ENCODE data around the gene RASSF5.
"Not testable (repeated sequence)": the region's sequence is repeated elsewhere in the genome, so short reads cannot be mapped to it uniquely, and the experiment has no call there.

The RASSF5 gene

GRCh38 chr1:206566999-206567398, 59.7 kb downstream of the RASSF5 start:
- DNase-seq (ENCODE audit: low read depth in 2 of 2, low spot score in 1 of 2): no peak

DNA sequence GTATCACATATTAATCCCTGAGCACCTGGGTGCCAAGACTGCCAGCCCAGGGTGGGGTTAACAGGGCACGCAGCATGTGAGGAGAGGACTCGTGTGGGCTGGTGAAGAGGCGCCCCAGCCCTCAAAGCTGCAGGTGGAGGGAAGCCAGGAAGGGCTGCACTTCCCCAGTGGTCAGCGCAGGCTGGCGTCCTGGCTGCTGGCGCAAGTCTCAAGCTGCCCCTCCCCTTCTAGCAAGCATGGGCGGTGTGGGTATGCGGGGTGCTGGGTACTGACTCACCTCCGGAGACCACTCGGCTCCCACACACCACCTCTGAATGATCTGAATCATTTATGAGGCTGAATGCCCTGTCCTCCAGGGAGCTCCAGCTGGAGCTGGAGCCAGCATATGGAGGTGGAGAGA, 60.9 kb downstream of the RASSF5 start:
- no peak for DNase-seq (ENCODE audit: low read depth in 2 of 2, low spot score in 1 of 2)

- DNase-seq (ENCODE audit: low read depth in 2 of 2, low spot score in 1 of 2): no peak
Observed at GRCh38 chr1:206568779-206569352, 61.5 kb downstream of the RASSF5 start.

- DNase-seq (ENCODE audit: low read depth in 2 of 2, low spot score in 1 of 2): no peak
Observed at GRCh38 chr1:206569556-206569955, 62.2 kb downstream of the RASSF5 start.

DNA sequence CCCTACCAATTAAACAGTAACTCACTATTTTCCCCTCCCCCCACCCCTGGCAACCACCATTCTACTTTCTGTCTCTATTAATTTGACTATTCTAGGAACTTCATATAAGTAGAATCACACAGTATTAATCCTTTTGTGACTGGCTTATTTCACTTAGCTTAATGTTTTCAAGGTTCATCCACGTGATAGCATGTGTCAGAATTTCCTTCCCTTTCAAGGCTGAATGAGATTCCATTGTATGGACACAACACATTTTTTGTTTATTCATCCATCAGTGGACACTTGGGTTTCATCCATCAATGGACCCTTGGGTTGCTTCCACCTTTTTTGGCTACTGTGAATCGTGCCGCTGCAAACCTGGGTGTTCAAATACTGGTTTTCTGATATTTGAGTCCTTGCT, 63.2 kb downstream of the RASSF5 start:
- no peak for DNase-seq (ENCODE audit: low read depth in 2 of 2, low spot score in 1 of 2)

GRCh38 chr1:206572835-206573234, 65.5 kb downstream of the RASSF5 start:
- DNase-seq (ENCODE audit: low read depth in 2 of 2, low spot score in 1 of 2): no peak

- DNase-seq (ENCODE audit: low read depth in 2 of 2, low spot score in 1 of 2): no peak
Observed at GRCh38 chr1:206573319-206573718, 66.0 kb downstream of the RASSF5 start.

GRCh38 chr1:206573762-206574161, 66.4 kb downstream of the RASSF5 start:
- no peak for DNase-seq (ENCODE audit: low read depth in 2 of 2, low spot score in 1 of 2)

- no peak for DNase-seq (ENCODE audit: low read depth in 2 of 2, low spot score in 1 of 2)
Observed at GRCh38 chr1:206575165-206575893, 68.0 kb downstream of the RASSF5 start.

DNA sequence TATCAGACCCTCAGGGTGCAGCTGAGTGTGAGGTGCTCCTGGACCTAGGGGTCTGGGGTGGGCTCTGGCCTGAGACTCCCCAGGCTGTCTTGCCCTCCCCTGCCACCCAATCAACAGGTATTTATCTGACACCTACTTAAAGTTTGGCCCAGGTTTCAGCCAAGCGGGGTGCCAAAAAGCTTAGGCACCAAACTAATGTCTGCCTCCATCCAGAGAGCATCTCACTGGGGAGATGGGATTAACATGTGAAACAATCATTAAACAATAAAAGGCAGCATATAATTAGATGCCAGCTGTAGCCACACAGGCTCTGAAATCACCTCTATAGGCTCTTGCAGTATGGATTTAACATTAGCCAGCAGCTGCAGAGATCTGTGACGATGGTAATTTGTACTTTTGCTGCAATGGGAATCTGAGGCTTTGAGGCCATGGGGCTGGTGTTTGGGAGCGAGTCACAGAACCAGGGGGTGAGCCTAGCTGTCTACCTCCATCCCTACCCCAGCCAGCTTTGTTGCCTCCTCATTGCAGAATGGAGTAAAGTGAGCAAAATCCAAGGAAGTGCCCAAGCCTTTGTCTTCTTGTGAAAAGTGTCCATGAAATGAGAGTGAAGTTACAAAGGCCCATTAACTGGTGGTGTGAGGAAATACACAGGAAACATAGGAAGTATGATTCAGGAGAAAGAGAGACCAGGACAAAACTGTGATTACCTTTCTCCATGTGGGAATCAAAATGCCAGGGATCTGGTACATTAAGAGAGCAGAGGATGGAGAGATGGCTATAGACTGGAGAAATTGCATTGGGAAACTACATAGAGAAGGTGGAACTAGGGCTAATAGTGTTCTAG, 68.8 kb downstream of the RASSF5 start:
- no peak for DNase-seq (ENCODE audit: low read depth in 2 of 2, low spot score in 1 of 2)

DNA sequence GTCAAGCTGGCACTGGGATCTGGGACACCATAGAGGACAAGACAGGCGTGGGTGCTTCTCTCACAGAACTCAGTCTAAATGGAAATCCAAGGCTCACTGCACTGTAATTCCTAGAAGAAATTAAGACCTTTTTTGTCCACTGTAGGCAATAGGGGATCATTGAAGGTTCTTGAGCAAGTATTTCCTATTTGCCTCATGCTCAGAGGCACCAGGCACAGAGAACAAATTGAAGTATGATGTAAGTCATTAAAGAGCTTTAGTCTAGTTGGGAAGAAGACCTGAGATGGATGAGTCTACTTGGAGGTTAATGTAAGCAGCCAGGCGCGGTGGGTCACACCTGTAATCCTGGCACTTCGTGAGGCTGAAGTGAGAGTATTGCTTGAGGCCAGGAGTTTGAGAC, 70.3 kb downstream of the RASSF5 start:
- DNase-seq (ENCODE audit: low read depth in 2 of 2, low spot score in 1 of 2): no peak

DNA sequence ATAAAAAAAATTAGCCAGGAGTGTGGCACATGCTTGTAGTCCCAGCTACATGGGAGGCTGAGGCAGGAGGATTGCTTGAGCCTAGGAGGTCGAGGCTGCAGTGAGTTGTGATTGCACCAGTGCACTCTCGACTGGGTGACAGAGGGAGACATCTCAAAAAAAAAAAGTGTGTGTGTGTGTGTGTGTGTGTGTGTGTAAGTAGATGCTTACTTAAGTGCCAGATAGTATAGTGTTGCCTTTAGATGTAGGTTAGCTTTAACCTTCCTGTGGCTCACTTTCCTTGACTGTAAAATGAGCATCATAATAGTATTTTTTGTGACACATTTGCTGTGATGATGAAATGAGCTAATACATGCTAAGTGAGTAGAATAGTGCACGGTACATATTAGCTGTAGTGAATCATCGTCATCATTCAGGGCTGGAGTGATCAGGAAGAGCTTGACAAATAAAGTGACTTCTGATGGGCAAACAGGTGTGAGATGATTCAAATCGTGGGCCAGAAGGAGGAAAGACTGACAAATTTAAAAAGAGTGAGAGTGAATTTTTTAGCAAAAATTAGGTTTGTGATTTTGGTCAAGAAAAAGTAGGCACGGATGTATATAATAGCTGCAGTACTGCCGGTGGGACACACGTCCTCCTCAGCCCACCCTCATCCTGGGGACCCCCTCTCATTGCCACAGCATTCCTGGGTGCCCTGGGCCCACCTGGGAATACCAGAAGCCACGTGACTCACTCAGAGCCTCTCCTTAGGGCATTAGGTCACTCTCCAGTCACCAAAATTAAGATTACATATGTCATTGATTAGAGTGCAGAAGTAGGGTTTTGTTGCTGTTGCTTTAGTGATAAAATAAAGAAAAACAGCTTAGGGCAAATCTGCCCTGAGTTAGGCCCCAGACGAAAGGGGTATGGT, 71.0 kb downstream of the RASSF5 start:
- DNase-seq (ENCODE audit: low read depth in 2 of 2, low spot score in 1 of 2): no peak

DNA sequence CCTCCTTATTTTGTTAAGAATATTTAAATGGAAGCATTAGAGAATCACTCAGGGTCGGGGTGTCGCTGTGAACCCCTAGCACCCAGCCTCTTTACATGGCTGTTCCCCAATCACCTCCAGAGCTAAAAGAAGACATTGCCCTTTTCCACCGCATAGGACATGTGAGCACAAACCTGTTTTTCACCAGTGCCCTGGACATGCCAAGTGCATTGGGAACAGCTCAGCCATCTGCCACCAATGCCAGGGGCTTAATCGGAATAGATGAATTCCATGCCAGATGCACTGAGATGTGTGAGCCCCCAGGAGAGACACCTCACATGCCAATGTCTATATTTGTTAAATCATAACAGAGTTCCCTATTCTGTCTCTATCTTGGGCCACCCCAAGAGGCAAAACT, 71.6 kb downstream of the RASSF5 start:
- no peak for DNase-seq (ENCODE audit: low read depth in 2 of 2, low spot score in 1 of 2)

DNA sequence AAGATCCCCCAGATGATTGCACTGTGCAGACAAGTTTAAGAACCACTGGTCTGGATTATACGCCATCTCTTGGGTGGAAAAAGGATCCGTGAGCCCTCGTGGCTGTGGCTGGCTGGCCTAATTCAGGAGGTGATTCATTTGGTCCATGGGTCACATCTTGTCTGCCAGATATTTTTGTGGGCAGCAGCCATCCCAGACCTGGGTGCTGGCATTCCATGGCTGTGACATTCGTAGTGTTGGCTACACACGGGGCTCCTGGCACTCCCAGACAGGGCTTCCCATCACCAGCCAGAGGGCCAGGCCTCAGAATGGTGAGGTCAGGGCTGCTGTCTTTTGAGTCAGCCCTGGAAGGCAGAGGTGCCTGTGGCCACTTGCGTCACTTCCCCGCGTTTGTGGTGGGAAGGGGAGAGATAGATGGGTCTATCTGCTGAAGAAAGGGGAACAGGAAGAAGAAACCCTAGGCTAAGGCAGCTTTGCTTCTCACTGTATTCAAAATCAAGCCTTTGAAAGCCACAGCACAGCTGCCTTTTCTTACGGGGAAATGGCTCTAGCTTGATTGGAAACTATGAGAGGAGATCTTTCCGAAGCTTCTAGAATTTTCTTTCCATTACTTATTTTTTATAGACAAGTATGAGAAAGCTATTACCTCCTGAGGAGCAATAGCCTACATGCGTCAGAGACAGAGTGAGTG, 72.6 kb downstream of the RASSF5 start:
- peak; percentile 61 to 77 for DNase-seq (ENCODE audit: low read depth in 2 of 2, low spot score in 1 of 2)

DNA sequence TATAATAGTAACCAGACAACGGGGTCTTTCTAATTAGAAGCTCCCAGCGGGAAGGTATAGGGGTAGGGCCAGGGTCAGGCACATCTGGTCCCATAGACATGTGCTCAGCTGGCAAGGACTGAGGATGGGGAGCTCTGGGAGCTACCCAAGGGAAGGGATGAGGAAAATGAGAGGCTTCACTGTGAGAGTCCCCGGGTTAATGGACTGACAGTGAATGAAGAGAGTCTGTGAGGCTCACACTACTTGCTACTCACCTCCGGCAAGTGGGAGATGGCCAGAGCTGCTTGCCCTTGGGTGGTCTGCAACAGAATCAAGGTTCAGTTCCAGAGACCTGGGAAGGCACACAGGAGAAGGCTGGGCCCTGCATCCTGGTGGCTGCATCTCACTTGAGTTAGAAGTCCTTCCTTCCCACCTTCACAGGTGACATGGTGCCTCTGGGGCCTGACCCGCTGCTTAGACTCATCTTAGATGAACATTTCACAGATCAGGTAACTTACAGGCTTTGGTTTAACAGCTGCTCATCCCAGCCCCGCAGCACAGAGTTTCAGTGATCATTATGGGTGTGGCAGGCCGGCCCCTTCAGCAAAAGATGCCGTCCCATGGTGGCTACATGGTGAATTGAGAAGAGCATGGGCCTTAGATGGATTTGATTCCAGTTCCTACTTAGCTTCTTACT, 73.2 kb downstream of the RASSF5 start:
- DNase-seq (ENCODE audit: low read depth in 2 of 2, low spot score in 1 of 2): no peak

DNA sequence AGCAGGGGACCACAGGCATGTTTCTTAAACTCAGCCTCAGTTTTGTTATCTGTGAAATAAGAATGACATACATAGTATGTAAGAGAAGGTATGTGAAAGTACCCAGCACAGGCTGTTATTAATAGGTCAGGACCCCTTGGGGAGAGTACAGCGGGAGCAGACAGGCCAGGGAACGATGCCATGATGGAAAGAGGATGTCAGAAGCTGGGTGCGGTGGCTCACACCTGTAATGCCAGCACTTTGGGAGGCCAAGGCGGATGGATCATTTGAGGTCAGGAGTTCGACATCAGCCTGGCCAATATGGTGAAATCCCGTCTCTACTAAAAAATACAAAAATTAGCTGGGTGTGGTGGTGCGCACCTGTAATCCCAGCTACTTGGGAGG, 73.8 kb downstream of the RASSF5 start:
- not testable (repeated sequence) for DNase-seq (ENCODE audit: low read depth in 2 of 2, low spot score in 1 of 2)

- DNase-seq (ENCODE audit: low read depth in 2 of 2, low spot score in 1 of 2): peak in 1 of 2 donors; percentile 66
Observed at GRCh38 chr1:206581571-206581981, 74.2 kb downstream of the RASSF5 start.

DNA sequence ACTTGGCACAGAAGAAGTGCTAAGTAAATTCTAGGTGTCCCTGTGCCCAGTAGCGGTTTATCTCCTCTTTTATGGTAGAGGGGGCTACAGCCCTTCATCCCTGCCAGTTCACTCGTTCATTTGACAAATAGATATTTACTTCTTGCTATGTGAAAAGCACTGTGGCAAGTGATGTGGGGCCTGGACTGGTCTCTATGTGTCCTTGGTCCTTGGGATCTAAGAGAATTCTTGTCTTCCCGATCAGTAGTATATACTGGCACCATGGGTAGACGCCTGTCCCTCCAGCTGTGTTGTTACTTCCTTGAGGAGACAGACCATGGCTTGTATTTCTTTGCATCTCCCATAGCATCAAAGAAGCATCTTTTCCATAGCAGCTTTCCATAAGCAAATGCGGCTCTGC, 75.2 kb downstream of the RASSF5 start:
- no peak for DNase-seq (ENCODE audit: low read depth in 2 of 2, low spot score in 1 of 2)

DNA sequence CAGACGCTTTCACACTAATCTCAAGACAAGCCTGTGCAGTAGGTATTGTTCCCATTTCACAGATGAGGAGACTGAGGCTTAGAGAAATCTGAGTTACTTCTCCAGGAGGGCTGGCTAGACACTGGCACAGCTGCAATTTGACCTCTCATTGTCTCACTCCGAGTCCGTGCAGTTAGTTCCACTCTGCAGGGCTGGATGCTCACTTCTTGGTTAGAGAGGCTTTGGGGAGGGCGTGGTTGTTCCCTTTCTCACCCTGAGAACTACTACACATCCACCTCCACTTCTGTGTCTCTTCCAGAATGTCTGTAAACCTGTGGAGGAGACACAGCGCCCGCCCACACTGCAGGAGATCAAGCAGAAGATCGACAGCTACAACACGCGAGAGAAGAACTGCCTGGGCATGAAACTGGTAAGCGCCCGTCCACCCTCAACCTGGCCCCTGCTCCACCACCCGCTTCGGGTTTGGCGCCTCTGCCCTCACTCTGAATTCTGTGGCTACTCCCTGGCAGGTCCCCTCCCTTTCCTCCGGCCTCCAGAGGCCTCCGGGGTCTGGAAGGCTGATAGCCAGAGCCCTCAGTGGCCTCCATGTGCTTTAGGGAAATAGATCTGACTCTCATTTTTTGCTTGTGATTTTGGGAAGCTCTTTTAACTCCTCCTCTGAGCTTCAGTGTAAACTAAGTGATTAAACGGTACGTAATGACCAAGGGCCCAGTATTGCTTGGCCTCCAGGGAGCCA, 75.8 kb downstream of the RASSF5 start:
- no peak for DNase-seq (ENCODE audit: low read depth in 2 of 2, low spot score in 1 of 2)

Data from stimulated activated CD8-positive, alpha-beta memory T cell treated with anti-CD3 and anti-CD28 coated beads, Interleukin-4, amount 100 ng/mL, for 1 hour (primary cell).